Stomach (tissue), 9 donors: ENCODE measurements around the gene RAC3. TPM values are rescaled to one million over a fixed set of nuclear protein-coding genes. Genes with fewer than 3 reads are reported as not detected.

Experiments
- DNase-seq, 2 donors: peaks; one replicate each; pipeline versions ENCODE4 v3.0.0 to v3.0.0-alpha.2; 2013 to 2019
- H3K27ac ChIP-seq, 5 donors: fragments of 200-600 bp in 4 of 5; sonication (generic) in 4 of 5; one replicate each; pipeline ENCODE4 v1.5.1; 2013 to 2019; ENCODE audit warnings: mild to moderate bottlenecking in 1 of 5, moderate library complexity in 1 of 5
- H3K27me3 ChIP-seq, 3 donors: fragments of 200-600 bp; sonication (generic); one replicate each; pipeline ENCODE4 v1.5.1; 2017 to 2019; ENCODE audit warnings: mixed run types in 1 of 3
- H3K36me3 ChIP-seq, 4 donors: fragments of 200-600 bp; sonication (generic); 1 replicate in 3 of 4; 2 replicates in 1 of 4; pipeline ENCODE4 v1.5.1; 2016 to 2019
- H3K4me1 ChIP-seq, 4 donors: fragments of 200-600 bp; sonication (generic); one replicate each; pipeline ENCODE4 v1.5.1; 2016 to 2019
- H3K4me3 ChIP-seq, 4 donors: fragments of 200-600 bp; sonication (generic) in 3 of 4; one replicate each; pipeline ENCODE4 v1.5.1; 2016 to 2019; ENCODE audit warnings: mild to moderate bottlenecking in 1 of 4
- H3K9me3 ChIP-seq, 4 donors: fragments of 200-600 bp; sonication (generic); one replicate each; pipeline ENCODE4 v1.5.1; 2016 to 2019
- CTCF ChIP-seq, 7 experiments: fragments of 450-650 bp in 4 of 7; fragments of 200-600 bp in 3 of 7; sonication (generic) in 3 of 7; IDR thresholded peaks; one replicate each; pipeline ENCODE4 v1.5.1; 2016 to 2019; ENCODE audit warnings: antibody characterized with exemption in 7 of 7, control low read depth in 2 of 7, mild to moderate bottlenecking in 1 of 7
- EP300 ChIP-seq: sonication (generic); formaldehyde crosslinking; IDR thresholded peaks from one replicate; pipeline ENCODE4 v1.6.1; 2017; ENCODE audit warnings: antibody characterized with exemption
- POLR2A ChIP-seq, 4 donors: fragments of 450-650 bp; IDR thresholded peaks; one replicate each; pipeline ENCODE4 v1.6.1; 2016; ENCODE audit warnings: antibody characterized with exemption in 4 of 4, control low read depth in 2 of 4, mild to moderate bottlenecking in 1 of 4, moderate library complexity in 1 of 4
- POLR2AphosphoS5 ChIP-seq, 3 donors: sonication (generic); formaldehyde crosslinking; IDR thresholded peaks; one replicate each; pipeline ENCODE4 v1.6.1; 2016; ENCODE audit warnings: antibody characterized with exemption in 3 of 3
- WGBS, 5 donors: extraction: QIAGEN DNeasy Blood & Tissue Kit in 3 of 5; methylation state at CpG; one replicate each; pipeline versions ENCODE4 v1.1.5 to v1.1.7; 2013 to 2018; 5-methylcytosine and 5-hydroxymethylcytosine counted together
- intact Hi-C: fragments of 100-400 bp; cut with DNase I; formaldehyde crosslinking; loops from one replicate; pipeline ENCODE4 v1.15.1; 2023; ENCODE audit warnings: low total_unique reads
- polyA plus RNA-seq, 3 donors: library from polyadenylated mRNA; stranded (reverse); fragments of 200-250 nt; gene quantifications; one replicate each; pipeline ENCODE4 v1.2.3, GENCODE V29; 2013
- total RNA-seq, 5 donors: library from RNA; depleted of rRNA; stranded (reverse); fragments of >200 nt; gene quantifications; one replicate each; pipeline versions ENCODE4 v1.1.0 to v1.2.3, GENCODE V29; 2014 to 2016
- donor health status: healthy with polysubstance abuse.
- donor health status: Bipolar disorder and iron deficiency.
- donor health status: healthy.

RAC3 gene
- total and polyA plus RNA-seq, 8 donors = 1.2 to 24.8 (median 11.6) TPM; not detected in 1

GRCh38 chr17:82007495-82008257 is 23.8 kb upstream of the RAC3 start:
- no peak for DNase-seq
- Histone ChIP-seq H3K27me3 (no peaks in the 10 kb centered on the region), H3K4me3 (no peak overlapping the region), H3K4me1 (peaks cover 6 to 34% (median 17%) of the 10 kb centered on the region in 4 donors), H3K36me3 (peaks cover 0 to 34% (median 27%) of the 10 kb centered on the region in 4 donors), H3K27ac (no peak overlapping the region), H3K9me3 (no peaks in the 10 kb centered on the region)
- WGBS, 5 donors = 82 to 95% (median 91%) methylated on average over 15 to 30 of the region's 30 CpGs
- no peak for TF ChIP-seq EP300
- TF ChIP-seq POLR2A (IDR thresholded peaks at IDR 0.05) = no peak
- no peak for TF ChIP-seq POLR2AphosphoS5 (IDR thresholded peaks at IDR 0.05)
- no peak for TF ChIP-seq CTCF (IDR thresholded peaks at IDR 0.05)
- intact Hi-C loops = no loop called here

- WGBS, 5 donors = 87 to 94% (median 93%) methylated on average over 17 to 26 of the region's 26 CpGs
- H3K27me3 ChIP-seq = no peaks in the 10 kb centered on the region
- H3K27ac ChIP-seq = no peak overlapping the region
- TF ChIP-seq CTCF (IDR thresholded peaks at IDR 0.05) (no peak), POLR2A (IDR thresholded peaks at IDR 0.05) (no peak), EP300 (no peak), POLR2AphosphoS5 (IDR thresholded peaks at IDR 0.05) (no peak)
- intact Hi-C loops = no loop called here
- DNase-seq = no peak
- H3K4me3 ChIP-seq = no peak overlapping the region
- peaks cover 0 to 40% (median 27%) of the 10 kb centered on the region in 4 donors for H3K36me3 ChIP-seq
- no peaks in the 10 kb centered on the region for H3K9me3 ChIP-seq
- H3K4me1 ChIP-seq = peaks cover 3 to 32% (median 16%) of the 10 kb centered on the region in 4 donors
Observed at GRCh38 chr17:82008258-82008940, 23.1 kb upstream of the RAC3 start.

- Histone ChIP-seq H3K27me3 (no peaks in the 10 kb centered on the region), H3K9me3 (no peaks in the 10 kb centered on the region), H3K27ac (no peak overlapping the region), H3K4me1 (peaks cover 0 to 28% (median 13%) of the 10 kb centered on the region in 4 donors), H3K36me3 (peaks cover 0 to 40% (median 30%) of the 10 kb centered on the region in 4 donors), H3K4me3 (no peak overlapping the region)
- WGBS, 5 donors = 88 to 95% (median 93%) methylated on average over 5 to 28 of the region's 28 CpGs
- no peak for TF ChIP-seq POLR2A (IDR thresholded peaks at IDR 0.05)
- TF ChIP-seq POLR2AphosphoS5 (IDR thresholded peaks at IDR 0.05) = no peak
- intact Hi-C loops = no loop called here
- DNase-seq = no peak
Observed at GRCh38 chr17:82008941-82009405, 22.5 kb upstream of the RAC3 start.

GRCh38 chr17:82009413-82009812 is 22.1 kb upstream of the RAC3 start:
- Histone ChIP-seq H3K27ac (no peak overlapping the region), H3K4me3 (no peak overlapping the region), H3K4me1 (peaks cover 0 to 28% (median 11%) of the 10 kb centered on the region in 4 donors), H3K36me3 (peaks cover 0 to 40% (median 30%) of the 10 kb centered on the region in 4 donors), H3K27me3 (no peaks in the 10 kb centered on the region), H3K9me3 (no peaks in the 10 kb centered on the region)
- intact Hi-C loops = no loop called here
- TF ChIP-seq CTCF (IDR thresholded peaks at IDR 0.05) = no peak
- no peak for TF ChIP-seq EP300
- TF ChIP-seq POLR2A (IDR thresholded peaks at IDR 0.05) = no peak
- no peak for TF ChIP-seq POLR2AphosphoS5 (IDR thresholded peaks at IDR 0.05)
- no peak for DNase-seq
- 86 to 94% (median 89%) methylated on average over 11 to 15 of the region's 15 CpGs for WGBS, 5 donors
